NK-92 (cell line): ENCODE results near the gene DCTN2.
"Not testable (repeated sequence)": the region's sequence is repeated elsewhere in the genome, so short reads cannot be mapped to it uniquely, and the experiment has no call there.

ENCODE experiments used
- DNase-seq: peaks from one replicate; lab custom pipeline; 2025; ENCODE audit not compliant: unreplicated experiment; lab: John Stamatoyannopoulos, UW

DCTN2 gene

DNA sequence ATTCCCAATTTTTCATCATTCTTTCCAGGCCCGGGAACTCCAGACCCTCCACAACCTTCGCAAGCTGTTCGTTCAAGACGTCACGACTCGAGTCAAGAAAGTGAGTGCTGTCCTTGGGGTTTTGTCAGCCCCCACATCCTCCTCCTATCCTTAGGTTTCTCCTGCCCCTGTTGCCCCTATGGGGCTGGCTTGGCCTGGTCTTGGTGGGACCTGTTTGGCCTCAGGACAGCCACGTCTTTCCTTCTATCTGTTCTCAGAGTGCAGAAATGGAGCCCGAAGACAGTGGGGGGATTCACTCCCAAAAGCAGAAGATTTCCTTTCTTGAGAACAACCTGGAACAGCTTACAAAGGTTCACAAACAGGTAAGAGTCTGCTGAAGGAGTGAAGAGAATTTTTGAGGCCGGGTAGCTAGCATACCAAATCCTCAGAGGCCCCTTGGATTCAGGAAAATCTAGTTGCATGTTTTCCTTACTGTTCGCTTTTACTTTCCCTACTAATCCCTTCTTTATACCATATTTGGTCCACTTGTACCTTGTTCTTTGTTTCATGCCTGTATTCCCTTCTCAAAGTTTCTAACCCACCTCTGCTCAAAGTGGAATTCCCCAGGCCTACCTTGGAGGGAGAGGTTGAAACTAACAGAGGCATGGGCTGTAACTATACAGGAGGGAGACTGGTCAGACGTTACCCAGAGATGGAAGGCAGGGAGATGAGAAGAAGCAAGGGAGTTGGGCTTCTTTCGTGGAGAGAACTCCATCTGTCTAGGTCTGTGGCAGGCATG lies 31.2 kb upstream of the DCTN2 start:
- no peak for DNase-seq

DNA sequence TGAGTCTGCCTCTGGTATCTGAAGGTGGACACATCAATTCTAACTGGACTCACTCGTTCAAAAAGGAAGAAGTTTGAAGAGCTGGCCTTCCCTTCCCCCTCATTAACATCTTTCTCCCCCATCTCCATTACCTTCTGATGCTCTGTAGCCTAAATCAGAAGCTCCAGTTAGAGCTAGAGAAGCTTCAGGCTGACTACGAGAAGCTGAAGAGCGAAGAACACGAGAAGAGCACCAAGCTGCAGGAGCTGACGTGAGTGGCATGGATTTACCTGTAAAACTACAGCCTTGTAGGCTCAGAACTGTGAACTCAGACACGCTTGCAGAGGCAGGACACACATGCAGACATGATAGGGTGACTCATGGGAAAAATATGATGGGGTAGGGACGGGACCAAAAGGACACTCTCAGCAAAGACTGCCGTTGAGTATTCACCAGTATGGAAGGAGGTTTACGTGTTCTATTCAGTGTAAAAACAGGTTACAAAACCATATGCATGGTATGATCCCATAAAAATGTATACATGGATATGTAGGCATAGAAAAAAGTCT lies 29.7 kb upstream of the DCTN2 start:
- DNase-seq: no peak

DNA sequence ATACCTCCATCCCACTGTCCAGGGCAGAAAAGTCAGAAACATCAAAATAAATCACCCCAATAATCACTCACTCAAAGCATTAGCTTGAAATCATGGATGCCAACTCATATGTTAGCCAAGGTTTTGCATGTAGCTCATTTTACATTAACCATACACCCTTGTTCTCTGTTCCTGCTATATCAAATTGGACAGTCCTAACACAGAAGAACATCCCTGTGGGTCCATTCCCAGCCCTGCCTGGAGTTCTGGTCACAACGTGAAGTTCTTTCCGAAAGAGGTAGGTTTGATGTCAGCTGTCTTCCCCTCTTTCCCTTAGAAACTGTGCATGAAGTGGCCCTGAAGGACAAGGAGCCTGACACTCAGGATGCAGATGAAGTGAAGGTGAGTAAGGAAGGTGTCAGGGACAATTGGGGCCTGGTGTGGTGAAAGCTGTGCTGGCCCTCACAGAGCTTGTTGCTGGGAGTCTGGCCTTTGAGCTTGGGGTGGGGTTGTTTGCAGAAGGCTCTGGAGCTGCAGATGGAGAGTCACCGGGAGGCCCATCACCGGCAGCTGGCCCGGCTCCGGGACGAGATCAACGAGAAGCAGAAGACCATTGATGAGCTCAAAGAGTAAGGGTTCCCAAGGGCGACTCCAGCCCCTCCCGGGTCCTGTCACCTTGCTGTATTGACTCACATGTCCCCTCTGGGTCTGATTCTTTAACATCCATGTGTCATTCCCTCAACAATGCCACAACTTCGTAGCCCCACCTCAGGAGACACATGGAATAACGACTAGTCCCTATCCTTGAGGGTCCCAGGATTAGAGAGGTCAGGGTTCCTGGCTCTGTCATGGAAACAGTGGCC lies 29.0 kb upstream of the DCTN2 start:
- no peak for DNase-seq

DNA sequence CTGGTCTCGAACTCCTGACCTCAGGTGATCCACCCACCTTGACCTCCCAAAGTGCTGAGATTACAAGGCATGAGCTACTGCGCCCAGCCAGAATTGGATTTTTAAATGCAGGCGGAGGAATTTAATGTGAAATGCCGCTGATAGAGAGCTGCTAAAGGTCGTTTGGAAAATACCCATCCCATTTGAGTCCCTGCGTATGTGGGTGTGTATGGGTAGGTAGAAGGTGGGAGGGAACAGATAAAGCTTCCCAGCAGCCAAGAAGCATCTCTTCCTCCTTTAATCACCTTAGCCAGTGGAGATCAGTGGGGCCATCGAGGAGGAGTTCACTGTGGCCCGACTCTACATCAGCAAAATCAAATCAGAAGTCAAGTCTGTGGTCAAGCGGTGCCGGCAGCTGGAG lies 27.8 kb upstream of the DCTN2 start:
- no peak for DNase-seq

DNA sequence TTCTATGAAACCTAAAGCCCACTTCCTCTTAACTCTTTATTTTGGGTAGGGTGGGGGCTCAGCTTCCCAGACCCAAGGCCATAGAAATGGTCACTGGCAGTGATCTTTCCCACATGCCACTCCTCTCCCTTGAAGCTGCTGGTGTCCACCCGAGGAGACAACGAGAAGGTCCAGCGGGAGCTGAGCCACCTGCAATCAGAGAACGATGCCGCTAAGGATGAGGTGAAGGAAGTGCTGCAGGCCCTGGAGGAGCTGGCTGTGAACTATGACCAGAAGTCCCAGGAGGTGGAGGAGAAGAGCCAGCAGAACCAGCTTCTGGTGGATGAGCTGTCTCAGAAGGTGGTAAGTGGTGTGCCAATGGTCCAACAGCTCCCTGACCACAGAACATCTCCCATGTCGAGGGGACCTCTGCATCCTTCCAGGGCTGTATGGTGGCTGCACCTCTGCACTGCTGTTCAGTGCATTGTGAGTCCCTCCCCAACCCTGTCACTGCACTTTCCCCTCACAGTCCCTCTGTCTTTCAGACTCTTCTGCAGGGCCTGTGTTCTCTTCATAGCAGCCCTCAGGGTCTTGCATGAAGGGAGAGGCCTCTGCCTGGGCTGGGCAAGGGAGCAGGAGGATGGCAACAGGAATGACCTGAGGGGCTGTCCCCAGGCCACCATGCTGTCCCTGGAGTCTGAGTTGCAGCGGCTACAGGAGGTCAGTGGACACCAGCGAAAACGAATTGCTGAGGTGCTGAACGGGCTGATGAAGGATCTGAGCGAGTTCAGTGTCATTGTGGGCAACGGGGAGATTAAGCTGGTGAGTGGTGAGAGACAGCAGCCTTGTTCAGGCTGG lies 25.2 kb upstream of the DCTN2 start:
- DNase-seq: no peak

DNA sequence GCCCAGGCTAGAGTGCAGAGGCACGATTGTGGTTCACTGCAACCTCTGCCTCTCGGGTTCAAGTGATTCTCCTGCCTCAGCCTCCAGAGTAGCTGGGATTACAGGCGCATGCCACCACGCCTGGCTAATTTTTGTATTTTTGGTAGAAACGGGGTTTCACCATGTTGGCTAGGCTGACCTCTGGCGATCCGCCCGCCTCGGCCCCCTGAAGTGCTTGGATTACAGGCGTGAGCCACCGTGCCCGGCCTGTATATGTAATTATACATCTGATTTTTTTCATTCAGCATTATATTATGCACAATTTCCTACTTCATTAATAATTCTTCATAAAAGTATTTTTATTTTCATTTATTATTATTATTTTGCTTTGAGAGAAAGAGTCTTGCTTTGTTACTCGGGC lies 23.4 kb upstream of the DCTN2 start:
- DNase-seq: not testable (repeated sequence)

DNA sequence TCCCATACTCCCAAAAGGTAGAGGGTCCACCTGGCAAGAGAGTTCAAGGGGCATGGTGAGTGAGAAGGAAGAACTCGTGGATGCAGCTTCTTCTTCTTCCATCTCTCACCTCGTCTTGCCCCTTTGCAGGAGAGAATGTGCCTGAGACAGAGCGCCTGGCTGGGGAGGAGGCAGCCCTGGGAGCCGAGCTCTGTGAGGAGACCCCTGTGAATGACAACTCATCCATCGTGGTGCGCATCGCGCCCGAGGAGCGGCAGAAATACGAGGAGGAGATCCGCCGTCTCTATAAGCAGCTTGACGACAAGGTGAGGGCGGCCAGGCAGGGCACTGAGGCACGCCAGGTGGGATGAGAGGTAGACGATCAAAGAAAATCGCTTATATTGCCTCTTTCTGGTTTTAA lies 22.9 kb upstream of the DCTN2 start:
- no peak for DNase-seq

DNA sequence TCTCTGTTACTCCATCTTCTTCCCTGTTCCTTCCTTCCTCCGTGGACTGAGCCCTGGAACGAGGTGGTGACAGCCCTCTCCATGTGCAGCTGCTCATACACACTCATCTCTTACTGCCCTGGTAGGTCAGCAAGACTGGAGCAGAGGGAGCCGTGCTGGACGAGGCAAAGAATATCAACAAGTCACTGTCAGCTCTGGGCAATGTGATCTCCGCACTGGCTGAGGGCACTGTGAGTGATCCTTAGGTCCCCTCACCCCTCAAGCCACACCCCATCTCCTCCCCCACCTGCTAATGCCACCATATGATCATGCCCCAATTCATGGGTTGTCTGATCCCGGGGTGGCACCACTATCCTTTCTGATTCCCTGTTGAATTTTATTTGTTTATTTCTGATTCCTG lies 21.8 kb upstream of the DCTN2 start:
- no peak for DNase-seq

DNA sequence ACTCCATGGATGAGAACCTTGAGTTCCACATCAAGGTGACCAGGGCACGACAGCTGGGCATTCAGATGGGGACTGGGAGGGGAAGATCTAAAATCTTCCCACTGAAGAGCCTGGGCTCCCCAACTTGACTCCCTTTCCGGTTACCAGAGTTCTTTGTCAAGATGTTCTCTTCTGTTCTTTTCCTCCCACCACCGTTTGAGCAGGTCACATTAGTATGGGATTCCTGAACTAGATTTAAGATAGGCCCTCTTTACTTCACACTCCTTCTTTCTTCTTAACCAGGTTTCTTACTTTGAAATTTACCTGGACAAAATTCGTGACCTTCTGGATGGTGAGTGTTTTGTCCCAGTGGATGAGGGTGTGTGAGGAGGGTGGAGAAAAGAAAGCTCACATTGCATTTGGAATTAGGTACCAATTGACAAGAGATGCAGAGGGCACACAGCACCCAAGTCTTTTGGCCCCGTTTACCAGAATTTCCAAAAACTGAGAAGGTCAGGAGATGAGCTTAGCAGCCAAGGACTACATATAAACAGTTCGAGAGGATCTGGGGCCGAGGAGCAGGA lies 17.3 kb upstream of the DCTN2 start:
- DNase-seq: no peak

DNA sequence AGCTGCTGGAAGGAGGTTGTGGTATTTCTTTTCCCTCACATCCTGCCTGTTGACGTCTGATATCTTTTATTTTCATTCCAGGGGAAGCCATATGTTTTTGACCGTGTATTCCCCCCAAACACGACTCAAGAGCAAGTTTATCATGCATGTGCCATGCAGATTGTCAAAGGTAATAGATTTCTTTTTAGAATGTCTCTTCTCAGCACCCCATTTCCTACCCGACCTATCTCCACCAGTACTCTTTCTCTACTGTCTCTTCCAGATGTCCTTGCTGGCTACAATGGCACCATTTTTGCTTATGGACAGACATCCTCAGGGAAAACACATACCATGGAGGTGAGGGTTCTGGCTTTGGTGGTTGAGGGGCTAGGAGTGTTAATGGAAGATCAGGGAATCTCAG lies 16.4 kb upstream of the DCTN2 start:
- DNase-seq: no peak

DNA sequence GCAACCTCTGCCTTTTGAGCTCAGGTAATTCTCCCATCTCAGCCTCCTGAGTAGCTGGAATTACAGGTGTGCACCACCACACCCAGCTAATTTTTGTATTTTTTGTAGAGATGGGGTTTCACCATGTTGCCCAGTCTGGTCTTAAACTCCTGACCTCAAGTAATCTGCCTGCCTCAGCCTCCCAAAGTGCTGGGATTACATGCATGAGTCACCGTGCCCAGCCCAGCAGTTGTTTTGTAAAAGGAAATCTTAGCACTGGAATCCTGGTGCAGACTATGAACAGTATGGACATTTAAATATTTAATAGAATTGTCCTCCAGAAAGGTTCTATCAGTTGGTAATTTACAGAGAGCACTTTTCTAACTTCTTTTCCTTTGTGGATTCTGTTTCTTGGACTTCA lies 14.1 kb upstream of the DCTN2 start:
- not testable (repeated sequence) for DNase-seq

DNA sequence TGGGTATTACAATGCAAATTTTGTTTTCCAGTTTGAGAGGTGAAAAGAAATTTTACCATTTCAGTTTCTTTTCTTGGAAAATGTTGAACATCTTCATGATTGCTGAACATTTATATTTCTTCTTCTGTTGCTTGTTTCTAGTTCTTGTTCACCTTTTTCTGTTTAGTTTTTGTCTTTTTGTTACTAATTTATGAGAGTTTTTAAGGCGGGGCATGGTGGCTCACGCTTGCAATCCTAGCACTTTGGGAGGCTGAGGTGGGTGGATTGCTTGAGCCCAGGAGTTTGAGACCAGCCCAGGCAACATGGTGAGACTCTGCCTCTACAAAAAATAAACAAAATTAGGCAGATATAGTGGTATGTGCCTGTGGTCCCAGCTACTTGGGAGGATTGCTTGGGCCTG lies 13.5 kb upstream of the DCTN2 start:
- DNase-seq: no peak

DNA sequence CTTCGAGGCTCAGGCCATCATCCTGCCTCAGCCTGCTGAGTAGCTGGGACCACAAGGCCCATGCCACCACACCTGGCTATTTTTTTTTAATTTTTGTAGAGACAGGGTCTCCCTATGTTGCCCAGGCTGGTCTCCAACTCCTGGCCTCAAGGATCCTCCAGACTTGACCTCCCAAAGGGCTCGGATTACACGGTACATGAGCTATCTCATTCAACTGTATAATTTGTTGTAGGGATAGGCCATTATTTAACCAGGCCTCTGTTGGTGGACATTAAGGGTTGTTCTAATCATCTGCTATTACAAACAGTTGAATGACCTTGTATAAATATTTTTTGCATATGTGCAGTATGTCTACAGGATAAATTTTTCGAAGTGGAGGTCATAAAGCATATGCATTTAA lies 11.9 kb upstream of the DCTN2 start:
- DNase-seq: no peak

DNA sequence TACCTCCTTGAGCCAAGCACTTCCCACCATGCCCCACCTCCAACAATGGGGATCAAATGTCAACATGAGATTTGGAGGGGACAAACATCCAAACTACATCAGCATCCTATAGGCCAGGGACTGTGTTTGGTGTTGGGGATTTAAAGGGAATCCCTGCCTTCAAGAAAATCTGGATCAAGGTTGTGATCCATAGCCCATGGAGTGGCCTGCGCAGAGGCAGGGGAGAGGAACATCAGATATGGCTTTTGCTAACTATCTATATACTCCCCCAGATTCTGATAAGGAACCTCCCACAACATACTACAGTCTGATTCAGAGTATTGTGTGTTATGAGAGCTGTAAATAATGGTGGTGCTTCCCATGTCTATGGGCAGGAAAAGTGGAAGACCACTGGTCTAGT lies 7.9 kb upstream of the DCTN2 start:
- DNase-seq: no peak

DNA sequence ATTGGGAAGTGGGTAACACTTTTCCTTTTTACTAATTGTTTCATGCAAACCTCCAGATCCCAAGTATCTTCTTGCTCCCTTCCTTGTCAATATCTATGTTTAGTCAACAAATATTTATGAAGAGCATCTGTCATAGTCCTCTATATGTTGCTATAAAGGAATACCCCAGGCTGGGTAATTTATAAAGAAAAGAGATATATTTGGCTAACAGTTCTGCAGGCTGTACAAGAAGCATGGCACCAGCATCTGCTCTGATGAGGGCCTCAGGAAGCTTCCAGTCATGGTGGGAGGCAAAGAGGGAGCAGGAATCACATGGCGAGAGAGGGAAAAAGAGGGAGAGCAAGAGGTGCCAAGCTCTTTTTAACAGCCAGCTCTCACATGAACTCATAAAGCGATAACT lies 7.5 kb upstream of the DCTN2 start:
- DNase-seq: no peak

DNA sequence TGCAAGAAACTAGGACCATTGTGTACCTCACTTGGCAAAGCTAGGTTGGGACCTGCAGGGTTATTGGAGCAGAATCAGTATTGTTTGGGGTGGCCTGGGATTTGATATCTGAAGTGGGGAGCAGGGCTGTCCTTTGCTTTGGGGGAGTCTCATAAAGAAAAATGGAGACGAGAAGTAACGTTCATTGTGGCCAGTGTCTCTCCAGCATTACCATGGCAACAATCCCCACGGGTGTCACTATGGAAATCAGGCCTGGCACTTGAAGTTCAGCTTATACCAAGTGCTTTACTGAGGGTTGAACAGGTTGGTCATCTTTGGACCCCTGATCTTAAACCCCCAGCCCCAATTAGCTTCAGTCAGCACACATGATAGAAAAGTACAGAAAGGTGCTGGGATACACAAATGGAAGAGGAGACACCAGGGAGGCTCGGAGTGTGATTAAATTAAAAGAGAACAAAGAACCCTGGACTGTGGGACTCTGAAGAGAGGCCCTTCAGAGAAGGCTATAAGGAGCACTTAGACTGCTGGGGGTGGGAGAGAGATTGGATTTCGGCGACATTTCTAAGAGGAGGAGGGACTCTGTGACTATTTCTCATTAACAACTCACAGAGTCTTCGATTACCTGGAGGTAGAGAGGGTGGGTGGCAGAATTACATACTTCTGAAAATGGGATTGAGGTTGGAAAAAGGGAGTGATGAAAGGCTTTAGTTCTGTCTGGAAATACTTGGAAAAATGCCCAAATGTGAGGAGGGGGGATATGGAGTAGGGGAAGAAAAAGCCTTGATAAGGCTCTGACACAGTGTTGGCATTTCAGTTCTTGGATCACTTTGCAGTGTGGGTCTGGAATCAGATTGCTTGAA lies 6.6 kb upstream of the DCTN2 start:
- no peak for DNase-seq

DNA sequence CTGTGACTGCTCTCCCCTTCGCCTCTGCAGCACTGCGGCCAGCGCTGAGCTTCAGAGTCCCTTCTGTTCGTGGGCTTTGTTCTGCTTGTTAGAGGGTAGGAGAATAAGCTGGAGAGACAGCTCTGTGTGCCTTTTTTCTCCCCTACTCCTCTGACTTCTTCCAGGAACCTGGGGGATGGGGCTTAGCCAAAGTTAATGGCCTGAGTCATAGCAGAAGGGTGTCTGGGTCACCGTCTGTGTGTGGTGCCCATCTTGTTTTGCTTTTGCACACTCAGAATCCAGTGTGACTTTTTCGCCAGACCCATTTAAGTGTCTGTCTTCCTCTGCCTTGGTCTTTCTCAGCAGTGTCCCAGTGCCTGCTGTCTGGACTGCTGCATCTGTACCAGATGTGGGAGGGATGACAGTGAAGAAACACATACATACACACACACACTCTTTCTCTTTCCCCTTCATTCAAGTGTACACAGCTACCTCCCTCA lies 5.9 kb upstream of the DCTN2 start:
- DNase-seq: no peak

DNA sequence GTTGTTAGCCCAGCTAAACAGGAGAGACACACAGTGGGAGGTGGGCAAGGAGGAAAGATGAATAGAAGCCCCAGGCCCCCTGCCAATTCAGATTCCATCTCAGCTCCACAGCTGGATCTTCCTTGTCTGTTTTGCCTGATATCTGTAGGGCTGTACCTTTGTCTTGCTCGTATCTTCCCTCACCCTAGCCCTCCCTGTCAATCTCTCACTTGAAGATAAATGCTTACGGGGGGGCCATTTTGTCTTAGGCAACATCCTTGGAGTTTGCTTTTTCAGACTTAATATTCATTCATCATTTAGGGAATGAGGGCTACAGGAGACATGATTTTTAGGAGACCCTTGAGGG lies 5.3 kb upstream of the DCTN2 start:
- no peak for DNase-seq

DNA sequence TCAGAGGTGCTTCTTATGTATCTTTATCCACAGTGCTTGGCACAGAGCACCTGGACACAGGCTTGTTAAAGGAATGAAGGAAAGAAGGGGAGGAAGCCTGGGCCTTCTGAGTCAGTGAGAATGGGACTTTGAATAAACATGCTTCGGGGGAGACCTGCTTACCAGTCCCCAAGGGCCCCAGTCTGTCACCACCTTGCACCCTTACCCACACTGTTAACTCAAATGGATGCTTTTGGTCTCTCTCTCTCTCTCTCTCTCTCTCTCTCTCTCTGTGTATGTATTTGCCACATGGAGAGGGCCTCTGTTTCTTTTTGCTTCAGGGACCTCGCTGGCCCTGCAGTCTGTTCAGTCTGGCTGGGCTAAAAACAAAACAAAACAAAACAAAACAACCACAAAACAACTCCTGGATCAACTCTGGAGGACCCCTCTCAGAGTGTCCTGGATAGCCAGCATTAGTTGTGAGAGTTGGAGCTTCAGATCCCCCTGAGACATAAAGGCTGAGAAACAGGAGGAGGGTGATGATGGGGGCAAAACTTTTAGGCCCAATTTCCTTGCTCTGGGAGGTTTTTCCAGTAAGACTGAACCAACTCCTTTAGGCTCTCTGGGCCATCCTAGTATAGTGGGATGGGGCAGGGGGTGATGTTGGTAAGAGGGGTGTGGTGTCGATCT lies 4.8 kb upstream of the DCTN2 start:
- DNase-seq: no peak
